A673 (cell line): ENCODE measurements around the gene MAP3K1.

ENCODE experiments used
- CTCF ChIP-seq: fragments of 300-800, 200-600 bp; sonication (generic); conservative IDR thresholded peaks from 2 replicates; pipeline ENCODE4 v1.5.1; 2017; ENCODE audit warnings: low read depth, mild to moderate bottlenecking, antibody characterized with exemption, low read length, moderate library complexity, mixed read lengths
- EZH2 ChIP-seq: fragments of 200-600 bp; sonication (generic); IDR thresholded peaks from 2 replicates; pipeline ENCODE4 v1.6.1; 2017; ENCODE audit warnings: borderline replicate concordance, low read depth, mild to moderate bottlenecking, mixed read lengths, antibody characterized with exemption, low read length; ENCODE audit not compliant: poor library complexity, severe bottlenecking

- TF ChIP-seq CTCF (no peak), EZH2 (no peak)
Measured at GRCh38 chr5:56853698-56854097, 38.3 kb downstream of the MAP3K1 start.
